IPS-11a (cell line): ENCODE data around the gene ZNF609.

ENCODE experiments used
- H3K4me3 ChIP-seq: one replicate; pipeline ENCODE4 v1.5.1; 2013; ENCODE audit warnings: low read depth, low read length, control low read depth

ZNF609 gene

GRCh38 chr15:64712353-64712752 is 252.0 kb downstream of the ZNF609 start:
- H3K4me3 ChIP-seq = no peak overlapping the region

GRCh38 chr15:64713592-64713991 is 253.2 kb downstream of the ZNF609 start:
- no peak overlapping the region for H3K4me3 ChIP-seq

GRCh38 chr15:64716452-64716851 is 256.1 kb downstream of the ZNF609 start:
- no peak overlapping the region for H3K4me3 ChIP-seq

GRCh38 chr15:64717130-64717529 is 256.8 kb downstream of the ZNF609 start:
- H3K4me3 ChIP-seq = no peak overlapping the region

GRCh38 chr15:64717735-64718495 is 257.5 kb downstream of the ZNF609 start:
- no peak overlapping the region for H3K4me3 ChIP-seq

GRCh38 chr15:64720188-64720587 is 259.8 kb downstream of the ZNF609 start:
- H3K4me3 ChIP-seq = no peak overlapping the region

- H3K4me3 ChIP-seq = no peak overlapping the region
These were observed 269.8 kb downstream of the ZNF609 start for GRCh38 chr15:64730151-64730550.

- no peak overlapping the region for H3K4me3 ChIP-seq
These were observed 270.8 kb downstream of the ZNF609 start for GRCh38 chr15:64731012-64731804.

- no peak overlapping the region for H3K4me3 ChIP-seq
These were observed 271.4 kb downstream of the ZNF609 start for GRCh38 chr15:64731805-64732151.

GRCh38 chr15:64732156-64732860 is 271.9 kb downstream of the ZNF609 start:
- no peak overlapping the region for H3K4me3 ChIP-seq
